ENCODE measurements around the gene AUTS2.

The AUTS2 gene

GRCh38 chr7:69906283-69906995 is 308.2 kb downstream of the AUTS2 start:
- no peaks in the 10 kb centered on the region for H3K27me3 ChIP-seq (replicated peaks; ENCODE audit: control insufficient read depth, insufficient read depth, low read length, poor library complexity, severe bottlenecking)
- no peak overlapping the region for H3K4me3 ChIP-seq (ENCODE audit: insufficient read depth, low read depth, low read length, poor library complexity, severe bottlenecking)
- no peaks in the 10 kb centered on the region for H3K36me3 ChIP-seq (ENCODE audit: control insufficient read depth, insufficient read depth, low read length)
- no peaks in the 10 kb centered on the region for H3K4me1 ChIP-seq (ENCODE audit: control insufficient read depth, insufficient read depth, low read length, poor library complexity, severe bottlenecking)
- DNase-seq, result no peak
- H3K27ac ChIP-seq (ENCODE audit: insufficient read depth, low read length, poor library complexity, severe bottlenecking), result no peak overlapping the region
- H3K9me3 ChIP-seq (ENCODE audit: control insufficient read depth, low read length), result no peaks in the 10 kb centered on the region

GRCh38 chr7:69907720-69908119 is 309.4 kb downstream of the AUTS2 start:
- no peaks in the 10 kb centered on the region for H3K9me3 ChIP-seq (ENCODE audit: control insufficient read depth, low read length)
- H3K36me3 ChIP-seq (ENCODE audit: control insufficient read depth, insufficient read depth, low read length), result no peaks in the 10 kb centered on the region
- no peaks in the 10 kb centered on the region for H3K27me3 ChIP-seq (replicated peaks; ENCODE audit: control insufficient read depth, insufficient read depth, low read length, poor library complexity, severe bottlenecking)
- no peak overlapping the region for H3K27ac ChIP-seq (ENCODE audit: insufficient read depth, low read length, poor library complexity, severe bottlenecking)
- no peak for DNase-seq
- H3K4me3 ChIP-seq (ENCODE audit: insufficient read depth, low read depth, low read length, poor library complexity, severe bottlenecking), result no peak overlapping the region
- H3K4me1 ChIP-seq (ENCODE audit: control insufficient read depth, insufficient read depth, low read length, poor library complexity, severe bottlenecking), result no peaks in the 10 kb centered on the region

GRCh38 chr7:69908454-69908853 is 310.2 kb downstream of the AUTS2 start:
- Histone ChIP-seq H3K9me3 (ENCODE audit: control insufficient read depth, low read length) (no peaks in the 10 kb centered on the region), H3K27ac (ENCODE audit: insufficient read depth, low read length, poor library complexity, severe bottlenecking) (no peak overlapping the region), H3K27me3 (replicated peaks; ENCODE audit: control insufficient read depth, insufficient read depth, low read length, poor library complexity, severe bottlenecking) (no peaks in the 10 kb centered on the region), H3K4me3 (ENCODE audit: insufficient read depth, low read depth, low read length, poor library complexity, severe bottlenecking) (no peak overlapping the region), H3K4me1 (ENCODE audit: control insufficient read depth, insufficient read depth, low read length, poor library complexity, severe bottlenecking) (no peaks in the 10 kb centered on the region), H3K36me3 (ENCODE audit: control insufficient read depth, insufficient read depth, low read length) (no peaks in the 10 kb centered on the region)
- DNase-seq, result no peak

- Histone ChIP-seq H3K4me1 (ENCODE audit: control insufficient read depth, insufficient read depth, low read length, poor library complexity, severe bottlenecking) (no peaks in the 10 kb centered on the region), H3K27me3 (replicated peaks; ENCODE audit: control insufficient read depth, insufficient read depth, low read length, poor library complexity, severe bottlenecking) (no peaks in the 10 kb centered on the region), H3K4me3 (ENCODE audit: insufficient read depth, low read depth, low read length, poor library complexity, severe bottlenecking) (no peak overlapping the region), H3K9me3 (ENCODE audit: control insufficient read depth, low read length) (no peaks in the 10 kb centered on the region), H3K27ac (ENCODE audit: insufficient read depth, low read length, poor library complexity, severe bottlenecking) (no peak overlapping the region), H3K36me3 (ENCODE audit: control insufficient read depth, insufficient read depth, low read length) (no peaks in the 10 kb centered on the region)
- DNase-seq, result no peak
Observed at GRCh38 chr7:69910150-69910549, 311.9 kb downstream of the AUTS2 start.

GRCh38 chr7:69911337-69911736 is 313.1 kb downstream of the AUTS2 start:
- Histone ChIP-seq H3K9me3 (ENCODE audit: control insufficient read depth, low read length) (no peaks in the 10 kb centered on the region), H3K27ac (ENCODE audit: insufficient read depth, low read length, poor library complexity, severe bottlenecking) (no peak overlapping the region), H3K36me3 (ENCODE audit: control insufficient read depth, insufficient read depth, low read length) (no peaks in the 10 kb centered on the region), H3K4me1 (ENCODE audit: control insufficient read depth, insufficient read depth, low read length, poor library complexity, severe bottlenecking) (no peaks in the 10 kb centered on the region), H3K27me3 (replicated peaks; ENCODE audit: control insufficient read depth, insufficient read depth, low read length, poor library complexity, severe bottlenecking) (no peaks in the 10 kb centered on the region), H3K4me3 (ENCODE audit: insufficient read depth, low read depth, low read length, poor library complexity, severe bottlenecking) (no peak overlapping the region)
- DNase-seq, result no peak

GRCh38 chr7:69912141-69912540 is 313.9 kb downstream of the AUTS2 start:
- no peak overlapping the region for H3K27ac ChIP-seq (ENCODE audit: insufficient read depth, low read length, poor library complexity, severe bottlenecking)
- H3K4me1 ChIP-seq (ENCODE audit: control insufficient read depth, insufficient read depth, low read length, poor library complexity, severe bottlenecking), result no peaks in the 10 kb centered on the region
- H3K4me3 ChIP-seq (ENCODE audit: insufficient read depth, low read depth, low read length, poor library complexity, severe bottlenecking), result no peak overlapping the region
- no peaks in the 10 kb centered on the region for H3K36me3 ChIP-seq (ENCODE audit: control insufficient read depth, insufficient read depth, low read length)
- H3K27me3 ChIP-seq (replicated peaks; ENCODE audit: control insufficient read depth, insufficient read depth, low read length, poor library complexity, severe bottlenecking), result no peaks in the 10 kb centered on the region
- no peak for DNase-seq
- H3K9me3 ChIP-seq (ENCODE audit: control insufficient read depth, low read length), result no peaks in the 10 kb centered on the region

GRCh38 chr7:69912846-69913245 is 314.6 kb downstream of the AUTS2 start:
- H3K4me1 ChIP-seq (ENCODE audit: control insufficient read depth, insufficient read depth, low read length, poor library complexity, severe bottlenecking), result no peaks in the 10 kb centered on the region
- DNase-seq, result no peak
- no peak overlapping the region for H3K27ac ChIP-seq (ENCODE audit: insufficient read depth, low read length, poor library complexity, severe bottlenecking)
- H3K4me3 ChIP-seq (ENCODE audit: insufficient read depth, low read depth, low read length, poor library complexity, severe bottlenecking), result no peak overlapping the region
- H3K9me3 ChIP-seq (ENCODE audit: control insufficient read depth, low read length), result no peaks in the 10 kb centered on the region
- H3K27me3 ChIP-seq (replicated peaks; ENCODE audit: control insufficient read depth, insufficient read depth, low read length, poor library complexity, severe bottlenecking), result no peaks in the 10 kb centered on the region
- H3K36me3 ChIP-seq (ENCODE audit: control insufficient read depth, insufficient read depth, low read length), result no peaks in the 10 kb centered on the region

GRCh38 chr7:69919426-69920111 is 321.3 kb downstream of the AUTS2 start:
- Histone ChIP-seq H3K27ac (ENCODE audit: insufficient read depth, low read length, poor library complexity, severe bottlenecking) (no peak overlapping the region), H3K27me3 (replicated peaks; ENCODE audit: control insufficient read depth, insufficient read depth, low read length, poor library complexity, severe bottlenecking) (no peaks in the 10 kb centered on the region), H3K36me3 (ENCODE audit: control insufficient read depth, insufficient read depth, low read length) (no peaks in the 10 kb centered on the region), H3K9me3 (ENCODE audit: control insufficient read depth, low read length) (no peaks in the 10 kb centered on the region), H3K4me1 (ENCODE audit: control insufficient read depth, insufficient read depth, low read length, poor library complexity, severe bottlenecking) (no peaks in the 10 kb centered on the region), H3K4me3 (ENCODE audit: insufficient read depth, low read depth, low read length, poor library complexity, severe bottlenecking) (no peak overlapping the region)
- DNase-seq, result no peak

- Histone ChIP-seq H3K27ac (ENCODE audit: insufficient read depth, low read length, poor library complexity, severe bottlenecking) (no peak overlapping the region), H3K4me1 (ENCODE audit: control insufficient read depth, insufficient read depth, low read length, poor library complexity, severe bottlenecking) (no peaks in the 10 kb centered on the region), H3K36me3 (ENCODE audit: control insufficient read depth, insufficient read depth, low read length) (no peaks in the 10 kb centered on the region), H3K9me3 (ENCODE audit: control insufficient read depth, low read length) (no peaks in the 10 kb centered on the region), H3K4me3 (ENCODE audit: insufficient read depth, low read depth, low read length, poor library complexity, severe bottlenecking) (no peak overlapping the region), H3K27me3 (replicated peaks; ENCODE audit: control insufficient read depth, insufficient read depth, low read length, poor library complexity, severe bottlenecking) (no peaks in the 10 kb centered on the region)
- DNase-seq, result no peak
Observed at GRCh38 chr7:69920797-69921196, 322.5 kb downstream of the AUTS2 start.

GRCh38 chr7:69922026-69922803 is 323.9 kb downstream of the AUTS2 start:
- no peaks in the 10 kb centered on the region for H3K36me3 ChIP-seq (ENCODE audit: control insufficient read depth, insufficient read depth, low read length)
- H3K4me1 ChIP-seq (ENCODE audit: control insufficient read depth, insufficient read depth, low read length, poor library complexity, severe bottlenecking), result no peaks in the 10 kb centered on the region
- no peaks in the 10 kb centered on the region for H3K27me3 ChIP-seq (replicated peaks; ENCODE audit: control insufficient read depth, insufficient read depth, low read length, poor library complexity, severe bottlenecking)
- no peak for DNase-seq
- no peak overlapping the region for H3K27ac ChIP-seq (ENCODE audit: insufficient read depth, low read length, poor library complexity, severe bottlenecking)
- no peak overlapping the region for H3K4me3 ChIP-seq (ENCODE audit: insufficient read depth, low read depth, low read length, poor library complexity, severe bottlenecking)
- H3K9me3 ChIP-seq (ENCODE audit: control insufficient read depth, low read length), result no peaks in the 10 kb centered on the region
